GM19240 (cell line): ENCODE data around the gene KRIT1.
"Not testable (repeated sequence)": the region's sequence is repeated elsewhere in the genome, so short reads cannot be mapped to it uniquely, and the experiment has no call there.

Experiments
- DNase-seq: peaks from one replicate; pipeline ENCODE4 v3.0.0; 2011; ENCODE audit warnings: low spot score; ENCODE audit not compliant: insufficient read length

The KRIT1 gene

GRCh38 chr7:92250603-92251002 is 4.9 kb upstream of the KRIT1 start:
- no peak for DNase-seq

GRCh38 chr7:92246360-92247101 is 817 bp upstream of the KRIT1 start:
- peak; percentile 11 for DNase-seq

- no peak for DNase-seq
Observed at GRCh38 chr7:92244808-92245486, 767 bp downstream of the KRIT1 start.

- DNase-seq: no peak
Observed at GRCh38 chr7:92242972-92243371, 2.7 kb downstream of the KRIT1 start.

GRCh38 chr7:92230547-92230946 is 15.2 kb downstream of the KRIT1 start:
- no peak for DNase-seq

GRCh38 chr7:92228742-92229141 is 17.0 kb downstream of the KRIT1 start:
- no peak for DNase-seq

GRCh38 chr7:92228100-92228499 is 17.6 kb downstream of the KRIT1 start:
- DNase-seq: no peak

GRCh38 chr7:92226981-92227380 is 18.7 kb downstream of the KRIT1 start:
- DNase-seq: no peak

GRCh38 chr7:92221766-92222165 is 23.9 kb downstream of the KRIT1 start:
- no peak for DNase-seq

- no peak for DNase-seq
Observed at GRCh38 chr7:92206672-92207071, 39.0 kb downstream of the KRIT1 start.

- no peak for DNase-seq
Observed at GRCh38 chr7:92205987-92206386, 39.7 kb downstream of the KRIT1 start.

GRCh38 chr7:92200791-92201190 is 44.9 kb downstream of the KRIT1 start:
- DNase-seq: no peak

GRCh38 chr7:92192326-92192725 is 53.4 kb downstream of the KRIT1 start:
- DNase-seq: no peak

GRCh38 chr7:92189246-92189645 is 56.5 kb downstream of the KRIT1 start:
- DNase-seq: not testable (repeated sequence)

- not testable (repeated sequence) for DNase-seq
Observed at GRCh38 chr7:92184294-92184693, 61.4 kb downstream of the KRIT1 start.

GRCh38 chr7:92178928-92179924 is 66.5 kb downstream of the KRIT1 start, which contains the start of gene LRRD1:
LRRD1 (minus strand) TSS chr7:92179142; CDS start chr7:92165202, 13,940 bp downstream.
- DNase-seq: peak; percentile 71

- DNase-seq: no peak
Observed at GRCh38 chr7:92177362-92177761, 68.4 kb downstream of the KRIT1 start.

GRCh38 chr7:92169529-92169928 is 76.2 kb downstream of the KRIT1 start:
- DNase-seq: not testable (repeated sequence)

- no peak for DNase-seq
Observed at GRCh38 chr7:92161271-92161670, 84.4 kb downstream of the KRIT1 start.

GRCh38 chr7:92158660-92159575 is 86.8 kb downstream of the KRIT1 start:
- no peak for DNase-seq

GRCh38 chr7:92156990-92157389 is 88.7 kb downstream of the KRIT1 start:
- no peak for DNase-seq
